Adrenal gland (tissue), 5 donors: Measurements from ENCODE around the gene PGR.
A peak's percentile ranks its signal among the peaks of the same experiment; 100 is the strongest.

Source experiments
- CTCF ChIP-seq, 6 experiments: fragments of 450-650 bp in 4 of 6; fragments of 200-600 bp in 2 of 6; sonication (generic) in 1 of 6; IDR thresholded peaks; 1 replicate in 5 of 6; 2 replicates in 1 of 6; pipeline versions ENCODE4 v1.5.1 to v1.8.0; 2016 to 2021; ENCODE audit warnings: antibody characterized with exemption in 6 of 6, mild to moderate bottlenecking in 2 of 6, moderate library complexity in 1 of 6
- POLR2A ChIP-seq, 2 donors: fragments of 450-650 bp; IDR thresholded peaks; one replicate each; pipeline ENCODE4 v1.6.1; 2017; ENCODE audit warnings: antibody characterized with exemption in 2 of 2, mild to moderate bottlenecking in 2 of 2, moderate library complexity in 1 of 2
- donor health status: DM: no; HTN: no; CAD: no.

GRCh38 chr11:101127197-101127698 lies 2.4 kb downstream of the PGR start:
- no peak for TF ChIP-seq CTCF (IDR thresholded peaks at IDR 0.05)
- peak in 1 of 2 donors; percentile 42 for TF ChIP-seq POLR2A (IDR thresholded peaks at IDR 0.05)
